Measurements from ENCODE around the gene MKNK1. TPM values are rescaled to one million over a fixed set of nuclear protein-coding genes. Genes with fewer than 3 reads are reported as not detected.

Gene MKNK1
- total RNA-seq, 2 donors from 2014 or later: 46.2 to 52.4 TPM

GRCh38 chr1:46530791-46531409, 73.2 kb downstream of the MKNK1 start:
- intact Hi-C loops (cut with DNase I, micrococcal nuclease): no loop called here
- ATAC-seq: no peak
- no peak for DNase-seq

- intact Hi-C loops (cut with DNase I, micrococcal nuclease): no loop called here
- no peak for DNase-seq
Measured at GRCh38 chr1:46530311-46530710, 73.8 kb downstream of the MKNK1 start.

GRCh38 chr1:46529031-46529630, 74.9 kb downstream of the MKNK1 start:
- intact Hi-C loops (cut with DNase I, micrococcal nuclease): loop anchor here in 1 of 2 donors (10.0 kb wide), 2 partner anchors 54 to 84 kb away; no protein-coding TSS in a partner anchor
- DNase-seq (no peak), ATAC-seq (no peak)

More at GRCh38 chr1:46530311-46530710, 73.8 kb downstream of the MKNK1 start:
- ATAC-seq: no peak

- ATAC-seq (no peak), DNase-seq (no peak)
- intact Hi-C loops (cut with DNase I, micrococcal nuclease): loop anchor here in 1 of 2 donors (10.0 kb wide), 2 partner anchors 54 to 84 kb away; no protein-coding TSS in a partner anchor
Measured at GRCh38 chr1:46528297-46528955, 75.6 kb downstream of the MKNK1 start.

GRCh38 chr1:46527474-46528296, 76.4 kb downstream of the MKNK1 start:
- intact Hi-C loops (cut with DNase I, micrococcal nuclease): loop anchor here in 1 of 2 donors (10.0 kb wide), 2 partner anchors 53 to 83 kb away; no protein-coding TSS in a partner anchor
- ATAC-seq: peak; percentile 71
- peak; percentile 71 to 85 for DNase-seq

GRCh38 chr1:46526691-46527291, 77.3 kb downstream of the MKNK1 start:
- DNase-seq (peak; percentile 61 to 85), ATAC-seq (peak; percentile 84)
- intact Hi-C loops (cut with DNase I, micrococcal nuclease): loop anchor here in 1 of 2 donors (10.0 kb wide), 2 partner anchors 52 to 82 kb away; no protein-coding TSS in a partner anchor

GRCh38 chr1:46526013-46526690, 77.9 kb downstream of the MKNK1 start:
- ATAC-seq: no peak
- DNase-seq: no peak
- intact Hi-C loops (cut with DNase I, micrococcal nuclease): loop anchor here in 1 of 2 donors (10.0 kb wide), 2 partner anchors 51 to 81 kb away; no protein-coding TSS in a partner anchor

- DNase-seq (no peak), ATAC-seq (no peak)
- intact Hi-C loops (cut with DNase I, micrococcal nuclease): loop anchor here in 1 of 2 donors (10.0 kb wide), 2 partner anchors 51 to 81 kb away; no protein-coding TSS in a partner anchor
Measured at GRCh38 chr1:46525253-46525983, 78.7 kb downstream of the MKNK1 start.

- ATAC-seq (no peak), DNase-seq (no peak)
- intact Hi-C loops (cut with DNase I, micrococcal nuclease): loop anchor here in 1 of 2 donors (10.0 kb wide), 2 partner anchors 50 to 80 kb away; no protein-coding TSS in a partner anchor
Measured at GRCh38 chr1:46524843-46525242, 79.2 kb downstream of the MKNK1 start.

GRCh38 chr1:46523496-46524353, 80.3 kb downstream of the MKNK1 start:
- intact Hi-C loops (cut with DNase I, micrococcal nuclease): loop anchor here in 1 of 2 donors (10.0 kb wide), 2 partner anchors 49 to 79 kb away; no protein-coding TSS in a partner anchor
- DNase-seq: no peak
- no peak for ATAC-seq

GRCh38 chr1:46522969-46523320, 81.1 kb downstream of the MKNK1 start:
- DNase-seq: no peak
- intact Hi-C loops (cut with DNase I, micrococcal nuclease): loop anchor here in 1 of 2 donors (10.0 kb wide), 2 partner anchors 48 to 78 kb away; no protein-coding TSS in a partner anchor
- ATAC-seq: no peak

GRCh38 chr1:46522184-46522968, 81.7 kb downstream of the MKNK1 start:
- ATAC-seq (peak; percentile 16), DNase-seq (peak in 1 of 2 donors; percentile 21)
- intact Hi-C loops (cut with DNase I, micrococcal nuclease): loop anchor here in 1 of 2 donors (10.0 kb wide), 2 partner anchors 48 to 78 kb away; no protein-coding TSS in a partner anchor

- no peak for DNase-seq
- no peak for ATAC-seq
- intact Hi-C loops (cut with DNase I, micrococcal nuclease): loop anchor here in 1 of 2 donors (10.0 kb wide), 2 partner anchors 47 to 77 kb away; no protein-coding TSS in a partner anchor
Measured at GRCh38 chr1:46521414-46521813, 82.7 kb downstream of the MKNK1 start.

GRCh38 chr1:46520063-46520911, 83.8 kb downstream of the MKNK1 start:
- intact Hi-C loops (cut with DNase I, micrococcal nuclease): loop anchor here in 1 of 2 donors (10.0 kb wide), 2 partner anchors 45 to 75 kb away; no protein-coding TSS in a partner anchor
- ATAC-seq: no peak
- DNase-seq: no peak

All from left colon (tissue), 2 donors.